ENCODE data around the gene DYNLT4.
"Not testable (repeated sequence)": the region's sequence is repeated elsewhere in the genome, so short reads cannot be mapped to it uniquely, and the experiment has no call there.

DNA sequence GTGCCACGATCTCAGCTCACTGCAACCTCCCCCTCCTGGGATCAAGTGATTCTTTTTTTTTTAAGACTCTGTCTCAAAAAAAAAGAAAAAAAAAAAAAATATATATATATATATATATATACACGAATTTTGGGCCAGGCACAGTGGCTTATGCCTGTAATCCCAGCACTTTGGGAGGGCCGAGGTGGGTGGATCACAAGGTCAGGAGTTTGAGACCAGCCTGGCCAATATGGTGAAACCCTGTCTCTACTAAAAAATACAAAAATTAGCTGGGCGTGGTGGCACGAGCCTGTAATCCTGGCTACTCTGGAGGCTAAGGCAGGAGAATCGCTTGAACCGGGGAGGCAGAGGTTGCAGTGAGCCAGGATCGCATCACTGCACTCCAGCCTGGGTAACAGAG is 9.3 kb downstream of the DYNLT4 start:
- TF ChIP-seq, protein P1, sequence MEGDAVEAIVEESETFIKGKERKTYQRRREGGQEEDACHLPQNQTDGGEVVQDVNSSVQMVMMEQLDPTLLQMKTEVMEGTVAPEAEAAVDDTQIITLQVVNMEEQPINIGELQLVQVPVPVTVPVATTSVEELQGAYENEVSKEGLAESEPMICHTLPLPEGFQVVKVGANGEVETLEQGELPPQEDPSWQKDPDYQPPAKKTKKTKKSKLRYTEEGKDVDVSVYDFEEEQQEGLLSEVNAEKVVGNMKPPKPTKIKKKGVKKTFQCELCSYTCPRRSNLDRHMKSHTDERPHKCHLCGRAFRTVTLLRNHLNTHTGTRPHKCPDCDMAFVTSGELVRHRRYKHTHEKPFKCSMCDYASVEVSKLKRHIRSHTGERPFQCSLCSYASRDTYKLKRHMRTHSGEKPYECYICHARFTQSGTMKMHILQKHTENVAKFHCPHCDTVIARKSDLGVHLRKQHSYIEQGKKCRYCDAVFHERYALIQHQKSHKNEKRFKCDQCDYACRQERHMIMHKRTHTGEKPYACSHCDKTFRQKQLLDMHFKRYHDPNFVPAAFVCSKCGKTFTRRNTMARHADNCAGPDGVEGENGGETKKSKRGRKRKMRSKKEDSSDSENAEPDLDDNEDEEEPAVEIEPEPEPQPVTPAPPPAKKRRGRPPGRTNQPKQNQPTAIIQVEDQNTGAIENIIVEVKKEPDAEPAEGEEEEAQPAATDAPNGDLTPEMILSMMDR (conservative IDR thresholded peaks at IDR 0.05; ENCODE audit: low read depth, low read length): not testable (repeated sequence)
- TF ChIP-seq EZH2 (IDR thresholded peaks at IDR 0.05; ENCODE audit: borderline replicate concordance, low read depth, low read length, poor library complexity, severe bottlenecking): not testable (repeated sequence)
